ENCODE measurements around the gene TBC1D1. TPM values are rescaled to one million over a fixed set of nuclear protein-coding genes. Genes with fewer than 3 reads are reported as not detected.

Gene TBC1D1
- total and polyA plus RNA-seq, 2 donors (not counting 1 experiment from before 2014, with no cell fraction given): 39.7 to 90.0 TPM

DNA sequence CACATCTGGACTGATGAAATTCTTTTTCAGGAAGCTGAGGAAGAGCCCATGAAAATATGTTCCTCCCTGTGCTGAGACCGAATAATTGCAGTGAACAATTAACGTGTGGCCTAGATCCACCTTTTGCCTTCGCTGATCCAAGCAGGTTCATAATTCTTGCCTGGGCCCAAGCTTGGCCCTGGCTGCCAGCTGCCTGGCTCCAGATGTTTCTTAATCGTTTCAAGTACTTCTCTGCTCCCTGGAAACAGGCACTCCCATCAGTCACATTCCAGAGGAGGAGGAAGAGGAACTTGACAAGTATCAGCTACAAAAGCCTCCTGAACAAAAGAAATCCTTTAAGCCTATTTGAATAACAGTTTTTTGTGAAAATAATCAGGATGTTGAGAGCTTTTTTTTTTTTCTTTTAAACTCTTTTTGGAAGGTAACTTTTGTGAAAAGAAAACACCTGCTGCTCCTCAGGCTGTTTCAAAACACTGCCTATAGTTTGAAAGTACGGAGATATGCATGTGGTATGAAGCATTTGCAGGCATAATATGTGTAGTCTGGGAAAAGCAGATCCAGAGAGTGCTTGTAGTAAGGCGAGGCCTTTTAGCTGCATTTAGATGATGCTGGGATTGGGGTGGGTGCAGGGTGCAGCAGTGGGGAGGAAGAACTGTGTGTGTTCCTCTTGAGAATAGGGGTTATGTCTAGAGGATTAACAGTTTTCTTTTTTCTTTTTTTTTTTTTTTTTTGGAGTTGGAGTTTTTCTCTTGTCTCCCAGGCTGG lies 223.7 kb downstream of the TBC1D1 start:
- H3K4me2 ChIP-seq (ENCODE audit: extremely low read depth, insufficient read depth, low read length): no peak overlapping the region
- no peaks in the 10 kb centered on the region for H3K27me3 ChIP-seq (ENCODE audit: control insufficient read depth, insufficient read depth, low read length)
- TF ChIP-seq EZH2 (IDR thresholded peaks at IDR 0.05; ENCODE audit: low read length, missing control alignments) (no peak), CTCF (conservative IDR thresholded peaks at IDR 0.05 in 1 of 2, IDR thresholded peaks at IDR 0.05 in 1 of 2; ENCODE audit: low read depth in 1 of 2, low read length in 2 of 2) (no peak)
- no peaks in the 10 kb centered on the region for H4K20me1 ChIP-seq (ENCODE audit: control insufficient read depth, extremely low read depth, insufficient read depth, low read length)
- DNase-seq (ENCODE audit: low read depth in 2 of 2): no peak
- peaks cover 4% of the 10 kb centered on the region for H3K4me1 ChIP-seq (ENCODE audit: control insufficient read depth, extremely low read depth, insufficient read depth, low read length)
- H3K79me2 ChIP-seq (ENCODE audit: control insufficient read depth, insufficient read depth, low read length): no peaks in the 10 kb centered on the region
- H3K9me3 ChIP-seq (ENCODE audit: control insufficient read depth, insufficient read depth, low read depth, low read length): no peaks in the 10 kb centered on the region
- no peak overlapping the region for H3K4me3 ChIP-seq (replicated peaks in 1 of 4; ENCODE audit: control extremely low read depth in 1 of 4, insufficient read depth in 1 of 4, low read depth in 3 of 4, low read length in 4 of 4)
- H3K9ac ChIP-seq (ENCODE audit: insufficient read depth, low read length): no peak overlapping the region
- H2AFZ ChIP-seq (ENCODE audit: low read length): no peak overlapping the region
- H3K27ac ChIP-seq (ENCODE audit: insufficient read depth, low read length): no peak overlapping the region
- H3K36me3 ChIP-seq (ENCODE audit: control insufficient read depth, insufficient read depth, low read length): peaks cover 3% of the 10 kb centered on the region

DNA sequence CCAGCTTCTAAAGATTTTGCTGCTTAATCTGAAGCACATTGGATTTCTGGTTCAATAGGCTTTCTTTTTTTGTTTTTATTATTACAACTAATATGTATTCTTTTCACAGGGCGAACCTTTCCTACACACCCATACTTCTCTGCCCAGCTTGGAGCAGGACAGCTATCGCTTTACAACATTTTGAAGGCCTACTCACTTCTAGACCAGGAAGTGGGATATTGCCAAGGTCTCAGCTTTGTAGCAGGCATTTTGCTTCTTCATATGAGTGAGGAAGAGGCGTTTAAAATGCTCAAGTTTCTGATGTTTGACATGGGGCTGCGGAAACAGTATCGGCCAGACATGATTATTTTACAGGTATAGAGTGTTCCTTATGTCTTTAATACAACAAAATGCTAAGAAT lies 224.7 kb downstream of the TBC1D1 start:
- no peak overlapping the region for H3K9ac ChIP-seq (ENCODE audit: insufficient read depth, low read length)
- no peaks in the 10 kb centered on the region for H3K9me3 ChIP-seq (ENCODE audit: control insufficient read depth, insufficient read depth, low read depth, low read length)
- H2AFZ ChIP-seq (ENCODE audit: low read length): no peak overlapping the region
- no peak overlapping the region for H3K4me3 ChIP-seq (replicated peaks in 1 of 4; ENCODE audit: control extremely low read depth in 1 of 4, insufficient read depth in 1 of 4, low read depth in 3 of 4, low read length in 4 of 4)
- no peak for DNase-seq (ENCODE audit: low read depth in 2 of 2)
- H3K4me1 ChIP-seq (ENCODE audit: control insufficient read depth, extremely low read depth, insufficient read depth, low read length): peaks cover 13% of the 10 kb centered on the region
- no peaks in the 10 kb centered on the region for H4K20me1 ChIP-seq (ENCODE audit: control insufficient read depth, extremely low read depth, insufficient read depth, low read length)
- H3K4me2 ChIP-seq (ENCODE audit: extremely low read depth, insufficient read depth, low read length): no peak overlapping the region
- no peak overlapping the region for H3K27ac ChIP-seq (ENCODE audit: insufficient read depth, low read length)
- H3K27me3 ChIP-seq (ENCODE audit: control insufficient read depth, insufficient read depth, low read length): no peaks in the 10 kb centered on the region
- peaks cover 3% of the 10 kb centered on the region for H3K36me3 ChIP-seq (ENCODE audit: control insufficient read depth, insufficient read depth, low read length)
- no peaks in the 10 kb centered on the region for H3K79me2 ChIP-seq (ENCODE audit: control insufficient read depth, insufficient read depth, low read length)
- no peak for TF ChIP-seq EZH2 (IDR thresholded peaks at IDR 0.05; ENCODE audit: low read length, missing control alignments)
- TF ChIP-seq CTCF (conservative IDR thresholded peaks at IDR 0.05 in 1 of 2, IDR thresholded peaks at IDR 0.05 in 1 of 2; ENCODE audit: low read depth in 1 of 2, low read length in 2 of 2): no peak

GRCh38 chr4:38117591-38117990 lies 226.7 kb downstream of the TBC1D1 start:
- Histone ChIP-seq H3K36me3 (ENCODE audit: control insufficient read depth, insufficient read depth, low read length) (peaks cover 6% of the 10 kb centered on the region), H3K9me3 (ENCODE audit: control insufficient read depth, insufficient read depth, low read depth, low read length) (no peaks in the 10 kb centered on the region), H2AFZ (ENCODE audit: low read length) (no peak overlapping the region), H3K4me1 (ENCODE audit: control insufficient read depth, extremely low read depth, insufficient read depth, low read length) (peaks cover 15% of the 10 kb centered on the region), H3K27ac (ENCODE audit: insufficient read depth, low read length) (no peak overlapping the region), H3K4me2 (ENCODE audit: extremely low read depth, insufficient read depth, low read length) (no peak overlapping the region), H3K9ac (ENCODE audit: insufficient read depth, low read length) (no peak overlapping the region), H4K20me1 (ENCODE audit: control insufficient read depth, extremely low read depth, insufficient read depth, low read length) (no peaks in the 10 kb centered on the region), H3K27me3 (ENCODE audit: control insufficient read depth, insufficient read depth, low read length) (no peaks in the 10 kb centered on the region), H3K4me3 (replicated peaks in 1 of 4; ENCODE audit: control extremely low read depth in 1 of 4, insufficient read depth in 1 of 4, low read depth in 3 of 4, low read length in 4 of 4) (no peak overlapping the region), H3K79me2 (ENCODE audit: control insufficient read depth, insufficient read depth, low read length) (no peaks in the 10 kb centered on the region)
- DNase-seq (ENCODE audit: low read depth in 2 of 2): no peak
- TF ChIP-seq EZH2 (IDR thresholded peaks at IDR 0.05; ENCODE audit: low read length, missing control alignments) (no peak), CTCF (conservative IDR thresholded peaks at IDR 0.05 in 1 of 2, IDR thresholded peaks at IDR 0.05 in 1 of 2; ENCODE audit: low read depth in 1 of 2, low read length in 2 of 2) (no peak)
